ENCODE data around the gene DLG5. TPM values are rescaled to one million over a fixed set of nuclear protein-coding genes. Genes with fewer than 3 reads are reported as not detected.
"Not testable (repeated sequence)": the region's sequence is repeated elsewhere in the genome, so short reads cannot be mapped to it uniquely, and the experiment has no call there.

DLG5 gene
- total RNA-seq, 2 donors from 2014 or later, result 72.3 to 134 TPM

- peaks cover 4% of the 10 kb centered on the region for H3K4me1 ChIP-seq (replicated peaks)
- 92% methylated on average over 12 of the region's 12 CpGs for WGBS
- no peaks in the 10 kb centered on the region for H3K27me3 ChIP-seq (replicated peaks; ENCODE audit: insufficient read depth)
- H3K4me3 ChIP-seq, result no peak overlapping the region
- no peaks in the 10 kb centered on the region for H3K36me3 ChIP-seq
- intact Hi-C loops (cut with DNase I), result no loop called here
- H3K9me3 ChIP-seq, result no peaks in the 10 kb centered on the region
- no peak for DNase-seq (ENCODE audit: low spot score)
- no peak overlapping the region for H3K27ac ChIP-seq
- TF ChIP-seq POLR2AphosphoS5 (IDR thresholded peaks at IDR 0.05) (no peak), POLR2A (IDR thresholded peaks at IDR 0.05) (no peak), CTCF (IDR thresholded peaks at IDR 0.05) (no peak)
Measured at GRCh38 chr10:77773631-77774426, 152.7 kb downstream of the DLG5 start.

GRCh38 chr10:77772852-77773600 is 153.5 kb downstream of the DLG5 start:
- H3K27me3 ChIP-seq (replicated peaks; ENCODE audit: insufficient read depth); H3K4me3 ChIP-seq; H3K4me1 ChIP-seq (replicated peaks); intact Hi-C loops (cut with DNase I); H3K27ac ChIP-seq; H3K9me3 ChIP-seq; DNase-seq (ENCODE audit: low spot score); H3K36me3 ChIP-seq: not testable (repeated sequence)
- 86% methylated on average over 17 of the region's 17 CpGs for WGBS

GRCh38 chr10:77771851-77772250 is 154.7 kb downstream of the DLG5 start:
- Histone ChIP-seq H3K36me3 (no peaks in the 10 kb centered on the region), H3K27ac (no peak overlapping the region), H3K4me1 (replicated peaks) (no peaks in the 10 kb centered on the region), H3K4me3 (no peak overlapping the region), H3K9me3 (no peaks in the 10 kb centered on the region), H3K27me3 (replicated peaks; ENCODE audit: insufficient read depth) (no peaks in the 10 kb centered on the region)
- TF ChIP-seq POLR2A (IDR thresholded peaks at IDR 0.05) (no peak), POLR2AphosphoS5 (IDR thresholded peaks at IDR 0.05) (no peak), CTCF (IDR thresholded peaks at IDR 0.05) (no peak)
- DNase-seq (ENCODE audit: low spot score), result no peak
- 74% methylated on average over 7 of the region's 7 CpGs for WGBS
- intact Hi-C loops (cut with DNase I), result no loop called here

- intact Hi-C loops (cut with DNase I), result no loop called here
- Histone ChIP-seq H3K4me3 (no peak overlapping the region), H3K27me3 (replicated peaks; ENCODE audit: insufficient read depth) (no peaks in the 10 kb centered on the region), H3K36me3 (no peaks in the 10 kb centered on the region), H3K4me1 (replicated peaks) (no peaks in the 10 kb centered on the region), H3K9me3 (no peaks in the 10 kb centered on the region), H3K27ac (no peak overlapping the region)
- 69% methylated on average over 4 of the region's 4 CpGs for WGBS
- no peak for DNase-seq (ENCODE audit: low spot score)
- TF ChIP-seq POLR2A (IDR thresholded peaks at IDR 0.05) (no peak), POLR2AphosphoS5 (IDR thresholded peaks at IDR 0.05) (no peak), CTCF (IDR thresholded peaks at IDR 0.05) (no peak)
Measured at GRCh38 chr10:77771450-77771849, 155.1 kb downstream of the DLG5 start.

GRCh38 chr10:77770868-77771175 is 155.7 kb downstream of the DLG5 start:
- no peaks in the 10 kb centered on the region for H3K9me3 ChIP-seq
- H3K27ac ChIP-seq, result no peak overlapping the region
- WGBS, result 84% methylated on average over 7 of the region's 7 CpGs
- H3K36me3 ChIP-seq, result no peaks in the 10 kb centered on the region
- TF ChIP-seq POLR2A (IDR thresholded peaks at IDR 0.05), result no peak
- no peak for TF ChIP-seq POLR2AphosphoS5 (IDR thresholded peaks at IDR 0.05)
- no peak for TF ChIP-seq CTCF (IDR thresholded peaks at IDR 0.05)
- DNase-seq (ENCODE audit: low spot score), result no peak
- no peaks in the 10 kb centered on the region for H3K27me3 ChIP-seq (replicated peaks; ENCODE audit: insufficient read depth)
- no peak overlapping the region for H3K4me3 ChIP-seq
- no peaks in the 10 kb centered on the region for H3K4me1 ChIP-seq (replicated peaks)
- intact Hi-C loops (cut with DNase I), result no loop called here

Measured in prostate gland (tissue), 2 donors.